Measurements from ENCODE around the gene CFAP46. TPM values are rescaled to one million over a fixed set of nuclear protein-coding genes. Genes with fewer than 3 reads are reported as not detected.

CFAP46 gene
- total and polyA plus RNA-seq, 2 experiments from 2014 or later, result 3.1 to 5.4 TPM

- no peak overlapping the region for H2AFZ ChIP-seq
- ATAC-seq, result no peak
Measured at GRCh38 chr10:132783165-132783939, 159.0 kb downstream of the CFAP46 start.

More at GRCh38 chr10:132783165-132783939, 159.0 kb downstream of the CFAP46 start:
- H3F3A ChIP-seq (replicated peaks; ENCODE audit: low read depth), result no peaks in the 10 kb centered on the region
- H3K27me3 Mint-ChIP-seq (ENCODE audit: insufficient read depth, low read depth, poor library complexity), result peaks cover 62% of the 10 kb centered on the region
- peaks cover 68% of the 10 kb centered on the region for H3K27me3 ChIP-seq (ENCODE audit: insufficient read depth)
- H3K27ac Mint-ChIP-seq, result no peak overlapping the region
- H3K9me3 Mint-ChIP-seq, result no peaks in the 10 kb centered on the region
- peak overlapping the region; percentile 72 for H3K4me2 ChIP-seq
- H3K4me3 Mint-ChIP-seq, result peak overlapping the region; percentile 62; the same call in 2 of the 3 replicates
- no peaks in the 10 kb centered on the region for H3K9me2 ChIP-seq (ENCODE audit: insufficient read depth)
- H3K36me3 Mint-ChIP-seq (ENCODE audit: low read depth), result peaks cover 3% of the 10 kb centered on the region; the same call in 2 of the 3 replicates
- peaks cover 12% of the 10 kb centered on the region for H4K20me1 ChIP-seq (replicated peaks; ENCODE audit: insufficient read depth)
- H3K4me1 Mint-ChIP-seq, result peaks cover 14% of the 10 kb centered on the region
- DNase-seq (ENCODE audit: low spot score), result no peak
- 0 out of 2 replicates have a peak overlapping the region, but pooled peaks have one; percentile 43 for H3K4me3 ChIP-seq
- H3K4me1 ChIP-seq (ENCODE audit: insufficient read depth), result peaks cover 7% of the 10 kb centered on the region
- no peaks in the 10 kb centered on the region for H3K36me3 ChIP-seq (ENCODE audit: insufficient read depth)
- no peaks in the 10 kb centered on the region for H3K79me2 ChIP-seq (replicated peaks; ENCODE audit: insufficient read depth)
- H3K27ac ChIP-seq (ENCODE audit: low read depth), result no peak overlapping the region
- no peak for TF ChIP-seq ETS1 (IDR thresholded peaks at IDR 0.05)
- no peak for TF ChIP-seq POLR2AphosphoS5 (IDR thresholded peaks at IDR 0.05; ENCODE audit: low read depth)
- TF ChIP-seq EZH2phosphoT487 (IDR thresholded peaks at IDR 0.05; ENCODE audit: unreplicated experiment), result no peak
- TF ChIP-seq CTCF (conservative IDR thresholded peaks at IDR 0.05; ENCODE audit: low read depth in 2 of 2), result no peak
- peak; percentile 59 for TF ChIP-seq EZH2 (IDR thresholded peaks at IDR 0.05; ENCODE audit: low read depth, unreplicated experiment)
- TF ChIP-seq REST (IDR thresholded peaks at IDR 0.05; ENCODE audit: unreplicated experiment), result no peak
